Measurements from ENCODE around the gene LRRK1.

DNA sequence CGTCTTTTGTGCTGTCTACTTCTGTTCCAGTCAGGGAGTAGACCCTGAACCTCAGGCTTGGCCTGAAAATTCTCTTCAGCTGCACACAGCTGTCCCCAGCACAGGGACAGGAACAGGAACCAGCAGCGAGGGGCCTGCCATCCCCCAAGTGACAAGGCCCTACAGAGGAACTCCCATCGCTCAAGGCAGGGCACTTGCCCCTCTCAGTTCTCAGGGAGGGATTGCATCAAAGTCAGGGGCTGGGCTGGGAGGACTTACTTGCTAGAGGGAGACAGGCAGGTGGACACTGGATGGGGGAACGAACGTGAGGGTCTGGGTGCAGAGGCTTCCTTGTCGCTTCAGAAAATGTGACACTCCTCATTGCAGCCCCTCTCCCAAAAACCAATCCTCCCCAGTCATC is 169.1 kb downstream of the LRRK1 start:
- TF ChIP-seq, protein P1, sequence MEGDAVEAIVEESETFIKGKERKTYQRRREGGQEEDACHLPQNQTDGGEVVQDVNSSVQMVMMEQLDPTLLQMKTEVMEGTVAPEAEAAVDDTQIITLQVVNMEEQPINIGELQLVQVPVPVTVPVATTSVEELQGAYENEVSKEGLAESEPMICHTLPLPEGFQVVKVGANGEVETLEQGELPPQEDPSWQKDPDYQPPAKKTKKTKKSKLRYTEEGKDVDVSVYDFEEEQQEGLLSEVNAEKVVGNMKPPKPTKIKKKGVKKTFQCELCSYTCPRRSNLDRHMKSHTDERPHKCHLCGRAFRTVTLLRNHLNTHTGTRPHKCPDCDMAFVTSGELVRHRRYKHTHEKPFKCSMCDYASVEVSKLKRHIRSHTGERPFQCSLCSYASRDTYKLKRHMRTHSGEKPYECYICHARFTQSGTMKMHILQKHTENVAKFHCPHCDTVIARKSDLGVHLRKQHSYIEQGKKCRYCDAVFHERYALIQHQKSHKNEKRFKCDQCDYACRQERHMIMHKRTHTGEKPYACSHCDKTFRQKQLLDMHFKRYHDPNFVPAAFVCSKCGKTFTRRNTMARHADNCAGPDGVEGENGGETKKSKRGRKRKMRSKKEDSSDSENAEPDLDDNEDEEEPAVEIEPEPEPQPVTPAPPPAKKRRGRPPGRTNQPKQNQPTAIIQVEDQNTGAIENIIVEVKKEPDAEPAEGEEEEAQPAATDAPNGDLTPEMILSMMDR (IDR thresholded peaks at IDR 0.05; ENCODE audit: low read depth, low read length, poor library complexity, severe bottlenecking): no peak
- no peak for TF ChIP-seq EZH2phosphoT487 (IDR thresholded peaks at IDR 0.05; ENCODE audit: borderline replicate concordance, low read length)

All from DOHH2 (cell line).